HG03460 (cell line): ENCODE data around the gene CEACAM3.

Source experiments
- ATAC-seq: cut with Tn5 transposase; IDR thresholded peaks from one replicate; pipeline ENCODE4 v1.9.1; 2021; ENCODE audit not compliant: unreplicated experiment

The CEACAM3 gene

DNA sequence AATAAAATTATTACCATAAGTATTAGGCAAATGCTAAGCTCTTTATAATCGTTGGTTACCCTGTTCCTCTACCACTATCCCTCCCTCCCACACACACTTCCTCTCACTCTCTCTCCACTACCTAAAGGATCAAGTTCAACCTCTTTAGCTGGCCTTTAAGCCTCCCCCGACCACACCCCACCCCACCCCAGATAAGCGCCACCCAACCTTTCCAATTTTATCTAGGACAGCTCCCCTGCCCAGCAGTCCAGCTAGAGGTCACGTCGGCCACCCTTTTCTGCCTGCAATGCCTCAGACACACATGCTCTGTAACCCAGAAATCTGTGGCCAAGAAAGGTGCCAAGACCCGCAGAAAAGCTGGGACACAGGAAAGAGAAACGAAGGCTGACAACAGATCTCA lies 47.0 kb downstream of the CEACAM3 start:
- no peak for ATAC-seq

DNA sequence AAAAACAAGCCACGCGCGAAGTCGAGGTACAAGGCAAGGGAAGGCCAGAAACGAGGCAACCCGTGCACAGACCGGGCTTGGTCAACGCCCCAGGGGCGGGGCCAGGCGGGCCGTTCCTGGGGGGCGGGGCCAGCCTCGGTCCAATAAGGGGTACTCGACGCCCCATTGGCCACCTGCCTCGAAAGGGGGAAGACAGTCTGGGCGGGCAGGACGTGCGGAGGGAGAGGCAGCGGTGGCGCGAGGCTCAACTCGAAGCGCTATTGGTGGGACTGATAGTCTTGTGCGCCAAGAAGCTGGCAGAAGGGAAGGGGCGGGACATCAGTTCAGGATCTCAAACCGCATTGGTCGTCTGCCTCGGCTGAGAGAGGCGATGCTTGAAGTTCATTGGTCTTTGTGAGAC lies 48.2 kb downstream of the CEACAM3 start, which contains the start of gene LYPD4:
TSS of gene LYPD4 (minus strand) at position 83 of the 400 bp plus-strand sequence. CDS start 5,398 bp downstream, outside the sequence.
- ATAC-seq, result no peak

DNA sequence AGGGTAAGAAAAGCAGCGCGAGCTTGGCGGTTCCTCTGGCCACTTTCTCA lies 48.4 kb downstream of the CEACAM3 start, which contains the start of gene DMRTC2:
TSS of gene DMRTC2 (plus strand) at position 42 of the 50 bp plus-strand sequence. CDS start 2,387 bp downstream, outside the sequence.
- ATAC-seq, result no peak

DNA sequence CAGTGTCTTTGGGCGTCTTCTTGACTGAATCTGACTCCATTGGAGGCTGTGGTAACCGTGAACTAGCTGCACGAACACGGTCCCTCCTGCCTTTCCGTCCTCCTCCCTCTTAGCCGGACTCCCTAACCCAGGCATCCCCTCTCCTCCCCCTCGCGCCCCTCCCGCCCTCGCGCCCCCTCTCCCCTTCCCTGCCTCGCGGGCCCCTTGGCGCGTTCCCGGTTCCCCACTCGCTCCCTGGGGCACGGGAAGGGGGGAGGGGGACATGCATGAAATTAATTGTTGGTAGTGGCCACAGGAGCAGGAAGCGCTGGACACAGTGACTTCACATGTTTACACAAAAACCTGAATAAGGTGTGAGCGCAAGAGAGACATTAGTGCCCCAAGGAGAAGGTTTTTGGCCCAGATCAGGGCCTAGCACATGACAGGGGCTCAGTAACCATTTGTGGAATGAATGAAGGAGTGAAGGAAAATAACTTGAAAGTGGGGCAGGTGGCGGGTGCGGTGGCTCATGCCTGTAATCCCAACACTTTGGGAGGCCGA lies 48.7 kb downstream of the CEACAM3 start:
- no peak for ATAC-seq

DNA sequence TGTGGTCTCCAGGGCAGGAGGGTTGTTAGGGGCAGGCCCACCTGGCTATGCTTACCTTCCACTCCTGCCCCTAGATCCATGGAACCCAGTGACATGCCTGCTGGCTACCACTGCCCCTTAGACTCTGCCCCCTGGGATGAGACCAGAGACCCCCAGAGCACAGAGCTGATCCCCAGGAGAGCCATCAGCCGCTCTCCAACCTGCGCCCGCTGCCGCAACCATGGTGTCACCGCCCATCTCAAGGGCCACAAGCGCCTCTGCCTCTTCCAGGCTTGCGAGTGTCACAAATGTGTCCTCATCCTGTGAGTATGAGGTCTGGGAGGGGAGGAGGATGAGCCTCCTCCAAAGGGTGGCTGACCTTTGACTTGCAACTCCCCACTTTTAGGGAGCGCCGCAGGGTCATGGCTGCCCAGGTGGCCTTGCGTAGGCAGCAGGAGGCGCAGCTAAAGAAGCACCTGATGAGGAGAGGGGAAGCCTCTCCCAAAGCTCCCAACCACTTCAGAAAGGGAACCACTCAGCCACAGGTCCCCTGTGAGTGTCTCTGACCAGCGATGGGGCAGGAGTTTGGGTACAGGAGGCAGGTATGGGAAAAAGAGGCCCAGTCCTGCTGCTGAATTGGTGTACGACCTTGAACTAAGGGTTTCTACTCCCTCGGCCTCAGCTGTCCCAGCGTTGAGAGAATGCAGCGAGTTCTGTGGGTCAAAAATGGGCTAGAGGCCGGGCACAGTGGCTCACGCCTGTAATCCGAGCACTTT lies 51.1 kb downstream of the CEACAM3 start:
- ATAC-seq, result no peak

DNA sequence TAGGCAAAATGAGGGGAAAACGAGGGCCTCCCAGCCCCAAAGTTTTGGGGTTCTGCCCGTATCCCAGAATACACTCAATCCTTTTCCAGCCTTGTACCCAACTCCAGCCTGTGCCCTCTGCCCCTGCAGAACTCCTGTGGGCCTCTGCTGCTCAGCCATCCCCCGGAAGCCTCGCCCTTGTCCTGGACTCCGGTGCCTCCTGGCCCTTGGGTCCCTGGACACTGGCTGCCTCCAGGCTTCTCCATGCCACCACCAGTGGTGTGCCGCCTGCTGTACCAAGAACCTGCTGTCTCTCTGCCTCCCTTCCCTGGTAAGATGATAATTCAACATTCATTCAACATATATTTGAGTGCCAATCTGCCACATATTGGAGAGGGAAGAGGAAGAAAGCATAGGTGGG lies 52.3 kb downstream of the CEACAM3 start:
- no peak for ATAC-seq

DNA sequence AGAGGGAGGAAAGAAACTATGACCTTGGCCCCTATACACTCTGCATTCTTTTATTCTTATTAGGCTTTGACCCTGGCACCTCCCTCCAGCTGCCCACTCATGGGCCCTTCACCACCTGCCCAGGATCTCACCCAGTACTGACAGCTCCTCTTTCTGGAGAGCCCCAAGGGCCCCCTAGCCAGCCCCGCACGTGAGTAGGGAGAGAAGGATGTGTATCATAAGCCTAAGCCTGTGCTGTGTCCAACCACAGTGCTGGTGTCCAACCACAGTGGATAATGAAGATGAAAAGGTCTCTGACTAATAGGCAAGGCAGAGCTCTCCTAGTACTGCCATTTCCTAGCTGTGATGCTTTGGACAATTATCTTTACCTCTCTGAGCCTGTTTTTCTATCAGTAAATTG lies 52.7 kb downstream of the CEACAM3 start:
- ATAC-seq, result no peak

DNA sequence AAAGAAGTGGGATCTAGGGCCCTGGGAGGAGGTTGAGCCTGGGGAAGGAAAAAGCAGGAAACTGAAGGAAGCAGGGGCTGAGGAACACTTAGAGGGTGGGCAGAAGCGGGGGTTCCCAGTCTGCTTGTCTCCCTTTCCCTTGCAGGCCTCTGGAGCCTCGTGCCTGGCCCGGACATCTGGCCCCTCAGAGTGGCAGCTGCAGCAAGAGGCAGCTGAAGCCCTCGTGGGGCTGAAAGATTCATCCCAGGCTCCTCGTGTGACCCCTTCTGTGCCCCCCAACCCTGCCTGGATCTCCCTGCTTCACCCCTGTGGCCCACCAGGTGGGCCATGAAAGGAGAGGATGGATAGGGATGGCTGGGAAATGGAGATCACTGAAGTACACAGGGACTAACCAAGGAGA lies 54.0 kb downstream of the CEACAM3 start:
- no peak for ATAC-seq

DNA sequence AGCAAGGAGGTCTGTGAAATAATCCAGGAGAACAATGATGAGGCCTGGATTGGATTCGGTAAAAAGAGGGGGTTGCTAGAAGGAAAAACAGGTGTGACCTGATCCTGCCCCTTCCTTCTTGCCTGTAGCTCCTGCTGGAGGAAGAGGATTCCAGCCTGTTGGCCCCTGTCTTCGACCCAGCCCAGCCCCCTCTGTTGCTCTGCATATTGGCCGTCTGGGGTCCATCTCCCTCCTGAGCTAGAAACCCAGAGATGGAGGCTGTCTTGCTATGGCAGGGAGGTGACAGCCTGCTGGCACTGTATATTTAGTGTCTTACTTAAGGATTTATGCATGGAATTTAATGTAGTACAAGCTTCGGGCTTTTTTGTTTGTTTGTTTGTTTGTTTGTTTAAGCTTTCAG lies 55.1 kb downstream of the CEACAM3 start:
- no peak for ATAC-seq

DNA sequence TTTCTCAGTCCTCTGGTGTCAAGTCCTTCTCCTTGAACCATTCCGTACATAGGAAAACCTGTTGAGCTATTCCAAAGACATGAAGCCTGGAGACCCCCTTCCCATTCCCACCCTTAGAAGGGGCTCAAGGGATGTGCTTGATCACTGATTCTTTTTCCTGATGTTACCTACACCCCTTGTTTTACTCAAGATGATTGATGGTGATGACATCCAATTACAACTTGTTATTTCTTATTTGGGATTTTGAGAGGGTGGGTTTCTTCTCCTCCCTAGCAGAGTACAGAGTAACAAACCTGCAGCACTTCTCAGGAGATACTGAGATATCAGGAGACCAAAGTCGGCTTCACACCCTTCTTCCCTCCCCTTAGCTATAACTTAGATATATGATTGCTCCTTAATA lies 57.0 kb downstream of the CEACAM3 start:
- no peak for ATAC-seq

DNA sequence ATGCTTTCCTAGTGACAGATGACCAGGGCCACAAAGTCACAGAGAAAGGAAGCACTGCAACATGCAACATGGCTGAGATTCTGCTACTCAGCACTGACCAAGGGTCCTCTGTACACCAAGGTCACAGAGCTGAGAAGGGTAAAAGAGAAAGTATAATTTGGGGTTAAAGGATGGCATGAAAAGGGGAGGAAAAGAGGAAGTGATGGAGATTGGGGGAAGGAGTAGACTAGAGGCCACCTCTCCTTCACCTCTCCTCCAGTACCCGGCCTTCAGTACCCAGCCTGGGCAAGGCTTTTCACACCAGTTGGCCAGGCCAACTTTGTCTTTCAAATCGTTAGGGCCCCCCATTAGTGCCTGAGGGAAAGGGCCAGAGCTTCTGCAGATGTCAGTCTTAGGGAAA lies 57.4 kb downstream of the CEACAM3 start:
- no peak for ATAC-seq

DNA sequence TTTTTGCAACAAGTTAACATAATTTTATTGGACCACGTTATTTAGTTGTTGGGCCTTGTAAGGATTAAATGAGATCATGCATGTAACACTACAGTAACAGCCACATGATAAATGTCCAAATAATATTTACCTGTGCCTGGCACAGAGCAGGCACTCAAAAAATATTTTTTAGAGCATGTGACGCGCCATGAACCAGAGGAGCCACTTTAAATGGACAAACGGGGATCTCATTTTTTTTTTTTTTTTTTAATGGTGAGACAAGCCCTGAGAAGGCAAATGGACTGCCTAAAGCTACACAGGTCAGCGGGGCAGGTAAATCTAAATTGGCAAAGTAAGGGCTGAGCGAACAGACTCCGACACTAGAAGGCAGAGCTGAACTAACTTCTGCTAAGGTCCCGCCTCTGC lies 62.8 kb downstream of the CEACAM3 start:
- no peak for ATAC-seq

DNA sequence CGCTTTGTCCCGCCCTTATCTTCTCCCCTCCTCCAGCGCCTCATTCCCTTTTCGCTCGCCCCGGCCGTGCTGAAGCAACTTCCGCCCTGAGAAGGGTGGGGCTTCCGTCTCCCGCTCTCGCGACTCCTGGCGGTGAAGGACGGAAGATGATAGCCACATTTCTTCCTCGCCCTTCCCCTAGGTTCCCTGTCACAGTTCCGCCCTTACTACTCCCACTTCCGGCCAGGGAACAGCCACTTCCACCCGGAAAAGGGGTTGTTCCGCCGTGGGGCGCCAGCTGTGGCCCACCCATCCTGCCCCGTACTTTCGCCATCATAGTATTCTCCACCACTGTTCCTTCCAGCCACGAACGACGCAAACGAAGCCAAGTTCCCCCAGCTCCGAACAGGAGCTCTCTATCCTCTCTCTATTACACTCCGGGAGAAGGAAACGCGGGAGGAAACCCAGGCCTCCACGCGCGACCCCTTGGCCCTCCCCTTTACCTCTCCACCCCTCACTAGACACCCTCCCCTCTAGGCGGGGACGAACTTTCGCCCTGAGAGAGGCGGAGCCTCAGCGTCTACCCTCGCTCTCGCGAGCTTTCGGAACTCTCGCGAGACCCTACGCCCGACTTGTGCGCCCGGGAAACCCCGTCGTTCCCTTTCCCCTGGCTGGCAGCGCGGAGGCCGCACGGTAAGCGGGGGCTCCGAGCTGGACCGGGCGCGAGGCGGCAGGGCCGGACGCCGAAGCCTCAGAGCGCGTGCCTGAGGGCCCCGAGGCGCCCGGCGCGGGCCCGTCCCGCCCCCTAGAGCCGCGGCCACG lies 63.4 kb downstream of the CEACAM3 start, which contains the start of gene RPS19:
TSS of gene RPS19 (plus strand) at position 638 of the 801 bp plus-strand sequence. CDS start 520 bp downstream, outside the sequence.
- peak; percentile 75 for ATAC-seq

DNA sequence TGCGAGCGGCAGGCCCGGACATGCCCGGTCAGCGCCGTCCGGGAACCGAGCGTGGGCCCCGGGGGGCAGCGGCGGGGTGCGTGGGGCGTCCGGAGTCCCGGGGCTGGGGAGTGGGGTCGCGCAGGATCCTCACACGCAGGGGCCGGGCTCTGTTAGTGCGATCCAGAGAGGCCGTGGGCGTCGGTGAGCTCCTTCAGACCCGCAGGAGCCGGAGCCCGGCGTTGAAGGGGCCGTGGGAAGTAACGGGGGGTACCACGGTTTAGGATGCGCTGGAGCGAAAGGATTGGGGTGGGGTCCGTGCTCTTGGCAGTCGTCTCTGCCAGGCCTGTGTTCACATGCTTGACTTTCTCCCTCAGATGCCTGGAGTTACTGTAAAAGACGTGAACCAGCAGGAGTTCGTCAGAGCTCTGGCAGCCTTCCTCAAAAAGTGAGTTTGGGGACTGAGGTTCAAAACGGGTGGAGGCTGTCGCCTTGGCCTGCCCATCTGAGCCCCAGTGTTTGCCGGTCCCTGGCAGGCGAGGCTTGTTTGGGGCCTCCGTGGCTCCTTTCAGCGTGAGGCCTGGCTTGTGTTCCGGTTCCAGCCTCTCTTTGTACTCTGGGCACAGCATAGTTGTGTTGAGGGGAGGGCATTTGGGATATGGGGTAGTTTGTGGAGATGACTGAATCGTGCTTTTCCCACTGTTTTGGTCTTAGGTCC lies 64.2 kb downstream of the CEACAM3 start:
- ATAC-seq, result no peak
